ENCODE measurements around the gene DNPH1. TPM values are rescaled to one million over a fixed set of nuclear protein-coding genes. Genes with fewer than 3 reads are reported as not detected.

The DNPH1 gene
- total and polyA plus RNA-seq, 9 of the 15 experiments (the other 6 are each of a cell fraction or from before 2014, with no cell fraction given), result 7.3 to 300 (median 68.7) TPM

DNA sequence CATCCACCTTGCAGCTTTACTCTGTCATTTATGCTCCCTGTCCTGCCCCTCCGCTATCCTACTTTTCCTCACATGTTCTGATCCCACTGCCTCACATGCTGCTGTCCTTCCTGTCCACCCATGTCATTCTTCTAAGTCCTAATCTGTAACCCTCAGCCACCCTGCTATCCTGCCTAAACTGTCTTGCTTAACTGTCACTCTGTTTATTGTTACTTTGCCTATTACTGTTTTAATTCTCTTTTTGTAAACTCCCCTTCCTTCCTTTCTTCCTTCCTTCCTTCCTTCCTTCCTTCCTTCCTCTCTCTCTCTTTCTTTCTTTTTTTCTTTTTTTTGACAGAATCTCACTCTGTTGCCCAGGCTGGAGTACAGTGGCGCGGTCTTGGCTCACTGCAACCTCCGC, 45.8 kb downstream of the DNPH1 start (continued):
- TF ChIP-seq, protein P1, sequence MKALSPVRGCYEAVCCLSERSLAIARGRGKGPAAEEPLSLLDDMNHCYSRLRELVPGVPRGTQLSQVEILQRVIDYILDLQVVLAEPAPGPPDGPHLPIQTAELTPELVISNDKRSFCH (CRISPR knock-in tag; IDR thresholded peaks at IDR 0.05), result no peak
- TF ChIP-seq, protein P1 (tag; IDR thresholded peaks at IDR 0.05), result no peak
- TF ChIP-seq ZNF431 (CRISPR knock-in tag; IDR thresholded peaks at IDR 0.05), result no peak
- no peak for TF ChIP-seq ZNF165 (CRISPR knock-in tag; IDR thresholded peaks at IDR 0.05; ENCODE audit: borderline replicate concordance)
- no peak for TF ChIP-seq ZNF77 (CRISPR knock-in tag; IDR thresholded peaks at IDR 0.05)
- no peak for TF ChIP-seq CHD2 (IDR thresholded peaks at IDR 0.05; ENCODE audit: low read depth, low read length)
- TF ChIP-seq ZC3H8 (IDR thresholded peaks at IDR 0.05), result 0 out of 2 replicates have a peak, but pooled peaks have one; percentile 66
- no peak for TF ChIP-seq SMC3 (conservative IDR thresholded peaks at IDR 0.05; ENCODE audit: insufficient read depth, low read depth, low read length)
- TF ChIP-seq, protein P2, sequence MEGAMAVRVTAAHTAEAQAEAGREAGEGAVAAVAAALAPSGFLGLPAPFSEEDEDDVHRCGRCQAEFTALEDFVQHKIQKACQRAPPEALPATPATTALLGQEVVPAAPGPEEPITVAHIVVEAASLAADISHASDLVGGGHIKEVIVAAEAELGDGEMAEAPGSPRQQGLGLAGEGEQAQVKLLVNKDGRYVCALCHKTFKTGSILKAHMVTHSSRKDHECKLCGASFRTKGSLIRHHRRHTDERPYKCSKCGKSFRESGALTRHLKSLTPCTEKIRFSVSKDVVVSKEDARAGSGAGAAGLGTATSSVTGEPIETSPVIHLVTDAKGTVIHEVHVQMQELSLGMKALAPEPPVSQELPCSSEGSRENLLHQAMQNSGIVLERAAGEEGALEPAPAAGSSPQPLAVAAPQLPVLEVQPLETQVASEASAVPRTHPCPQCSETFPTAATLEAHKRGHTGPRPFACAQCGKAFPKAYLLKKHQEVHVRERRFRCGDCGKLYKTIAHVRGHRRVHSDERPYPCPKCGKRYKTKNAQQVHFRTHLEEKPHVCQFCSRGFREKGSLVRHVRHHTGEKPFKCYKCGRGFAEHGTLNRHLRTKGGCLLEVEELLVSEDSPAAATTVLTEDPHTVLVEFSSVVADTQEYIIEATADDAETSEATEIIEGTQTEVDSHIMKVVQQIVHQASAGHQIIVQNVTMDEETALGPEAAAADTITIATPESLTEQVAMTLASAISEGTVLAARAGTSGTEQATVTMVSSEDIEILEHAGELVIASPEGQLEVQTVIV (CRISPR knock-in tag; IDR thresholded peaks at IDR 0.05; ENCODE audit: borderline replicate concordance), result no peak
- TF ChIP-seq NR2F6 (CRISPR knock-in tag; IDR thresholded peaks at IDR 0.05), result no peak
- no peak for TF ChIP-seq SRSF1 (IDR thresholded peaks at IDR 0.05; ENCODE audit: low read depth, low read length)
- TF ChIP-seq HDAC1 (IDR thresholded peaks at IDR 0.05), result peak in 1 of 2 experiments; percentile 87; a peak in 2 of 4 replicates
- no peak for TF ChIP-seq NFATC3 (IDR thresholded peaks at IDR 0.05)
- TF ChIP-seq THRAP3 (IDR thresholded peaks at IDR 0.05; ENCODE audit: borderline replicate concordance), result peak; percentile 66
- no peak for TF ChIP-seq TAF15 (IDR thresholded peaks at IDR 0.05; ENCODE audit: low read depth, low read length)
- TF ChIP-seq KAT2B (IDR thresholded peaks at IDR 0.05; ENCODE audit: low read depth, low read length), result no peak
- TF ChIP-seq CAMTA2 (CRISPR knock-in tag; conservative IDR thresholded peaks at IDR 0.05), result no peak
- no peak for TF ChIP-seq HEY1 (CRISPR knock-in tag; IDR thresholded peaks at IDR 0.05; ENCODE audit: borderline replicate concordance)
- TF ChIP-seq ZFP91 (CRISPR knock-in tag; IDR thresholded peaks at IDR 0.05), result no peak
- no peak; the same call in 1 of the 2 replicates for TF ChIP-seq EHMT2 (IDR thresholded peaks at IDR 0.05)
- no peak for TF ChIP-seq ZNF197 (CRISPR knock-in tag; IDR thresholded peaks at IDR 0.05; ENCODE audit: low read depth)
- no peak for TF ChIP-seq MECOM (CRISPR knock-in tag; IDR thresholded peaks at IDR 0.05)
- peak; percentile 69 for TF ChIP-seq TCF3 (CRISPR knock-in tag; IDR thresholded peaks at IDR 0.05)
- no peak for TF ChIP-seq ZFP30 (CRISPR knock-in tag; IDR thresholded peaks at IDR 0.05; ENCODE audit: borderline replicate concordance)
- TF ChIP-seq SMARCA5 (IDR thresholded peaks at IDR 0.05), result no peak
- no peak for TF ChIP-seq KLF1 (tag; IDR thresholded peaks at IDR 0.05)
- TF ChIP-seq, protein P3, sequence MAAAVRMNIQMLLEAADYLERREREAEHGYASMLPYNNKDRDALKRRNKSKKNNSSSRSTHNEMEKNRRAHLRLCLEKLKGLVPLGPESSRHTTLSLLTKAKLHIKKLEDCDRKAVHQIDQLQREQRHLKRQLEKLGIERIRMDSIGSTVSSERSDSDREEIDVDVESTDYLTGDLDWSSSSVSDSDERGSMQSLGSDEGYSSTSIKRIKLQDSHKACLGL (CRISPR knock-in tag; IDR thresholded peaks at IDR 0.05; ENCODE audit: borderline replicate concordance, poor library complexity, severe bottlenecking), result no peak
- no peak for TF ChIP-seq NR2C2 (CRISPR knock-in tag; IDR thresholded peaks at IDR 0.05)
- TF ChIP-seq NR2C2 (tag; IDR thresholded peaks at IDR 0.05), result no peak
